ENCODE results near the gene ATG7. TPM values are rescaled to one million over a fixed set of nuclear protein-coding genes. Genes with fewer than 3 reads are reported as not detected.

Gene ATG7
- total RNA-seq, 3 donors from 2014 or later (not counting 1 experiment from before 2014, with no cell fraction given), result 55.3 to 72.9 (median 68.6) TPM

DNA sequence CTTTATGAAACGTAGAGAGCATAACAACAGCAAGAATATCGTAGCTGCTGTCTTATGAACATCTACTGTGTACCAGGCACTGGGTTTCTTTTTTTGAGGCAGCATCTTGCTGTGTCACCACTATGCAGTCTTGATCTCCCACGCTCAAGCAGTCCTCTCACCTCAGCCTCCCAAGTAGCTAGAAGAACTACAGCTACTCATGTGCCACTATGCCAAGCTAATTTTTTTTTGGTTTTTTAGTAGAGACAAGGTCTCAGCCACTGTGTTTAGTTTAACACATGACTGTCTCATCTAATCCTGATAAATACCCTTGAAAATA is 241.6 kb downstream of the ATG7 start:
- H3K27ac Mint-ChIP-seq, result peak overlapping the region in 1 of 2 donors; percentile 9
- no peaks in the 10 kb centered on the region for H3K36me3 Mint-ChIP-seq
- no peaks in the 10 kb centered on the region for H3K36me3 ChIP-seq (ENCODE audit: control insufficient read depth, insufficient read depth, low read length)
- H3K27me3 Mint-ChIP-seq (ENCODE audit: low read depth in 2 of 2), result no peaks in the 10 kb centered on the region
- WGBS (ENCODE audit: insufficient coverage), result 94% methylated on average over 3 of the region's 3 CpGs
- DNase-seq (no peak), ATAC-seq (no peak)
- intact Hi-C loops (cut with micrococcal nuclease), result no loop called here
- H3K4me1 ChIP-seq (ENCODE audit: control insufficient read depth, insufficient read depth, low read length), result no peaks in the 10 kb centered on the region
- no peaks in the 10 kb centered on the region for H3K9me3 Mint-ChIP-seq
- no peaks in the 10 kb centered on the region for H3K27me3 ChIP-seq (ENCODE audit: control insufficient read depth, insufficient read depth, low read length)
- no peak overlapping the region for H3K27ac ChIP-seq (ENCODE audit: low read length)
- no peak overlapping the region for H3K4me3 Mint-ChIP-seq
- no peaks in the 10 kb centered on the region for H3K9me3 ChIP-seq (ENCODE audit: control insufficient read depth, insufficient read depth, low read length)
- peaks cover 15 to 26% of the 10 kb centered on the region in 2 donors for H3K4me1 Mint-ChIP-seq
- no peak overlapping the region for H3K4me3 ChIP-seq (ENCODE audit: low read length)
- TF ChIP-seq, protein P1, sequence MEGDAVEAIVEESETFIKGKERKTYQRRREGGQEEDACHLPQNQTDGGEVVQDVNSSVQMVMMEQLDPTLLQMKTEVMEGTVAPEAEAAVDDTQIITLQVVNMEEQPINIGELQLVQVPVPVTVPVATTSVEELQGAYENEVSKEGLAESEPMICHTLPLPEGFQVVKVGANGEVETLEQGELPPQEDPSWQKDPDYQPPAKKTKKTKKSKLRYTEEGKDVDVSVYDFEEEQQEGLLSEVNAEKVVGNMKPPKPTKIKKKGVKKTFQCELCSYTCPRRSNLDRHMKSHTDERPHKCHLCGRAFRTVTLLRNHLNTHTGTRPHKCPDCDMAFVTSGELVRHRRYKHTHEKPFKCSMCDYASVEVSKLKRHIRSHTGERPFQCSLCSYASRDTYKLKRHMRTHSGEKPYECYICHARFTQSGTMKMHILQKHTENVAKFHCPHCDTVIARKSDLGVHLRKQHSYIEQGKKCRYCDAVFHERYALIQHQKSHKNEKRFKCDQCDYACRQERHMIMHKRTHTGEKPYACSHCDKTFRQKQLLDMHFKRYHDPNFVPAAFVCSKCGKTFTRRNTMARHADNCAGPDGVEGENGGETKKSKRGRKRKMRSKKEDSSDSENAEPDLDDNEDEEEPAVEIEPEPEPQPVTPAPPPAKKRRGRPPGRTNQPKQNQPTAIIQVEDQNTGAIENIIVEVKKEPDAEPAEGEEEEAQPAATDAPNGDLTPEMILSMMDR (IDR thresholded peaks at IDR 0.05), result no peak

DNA sequence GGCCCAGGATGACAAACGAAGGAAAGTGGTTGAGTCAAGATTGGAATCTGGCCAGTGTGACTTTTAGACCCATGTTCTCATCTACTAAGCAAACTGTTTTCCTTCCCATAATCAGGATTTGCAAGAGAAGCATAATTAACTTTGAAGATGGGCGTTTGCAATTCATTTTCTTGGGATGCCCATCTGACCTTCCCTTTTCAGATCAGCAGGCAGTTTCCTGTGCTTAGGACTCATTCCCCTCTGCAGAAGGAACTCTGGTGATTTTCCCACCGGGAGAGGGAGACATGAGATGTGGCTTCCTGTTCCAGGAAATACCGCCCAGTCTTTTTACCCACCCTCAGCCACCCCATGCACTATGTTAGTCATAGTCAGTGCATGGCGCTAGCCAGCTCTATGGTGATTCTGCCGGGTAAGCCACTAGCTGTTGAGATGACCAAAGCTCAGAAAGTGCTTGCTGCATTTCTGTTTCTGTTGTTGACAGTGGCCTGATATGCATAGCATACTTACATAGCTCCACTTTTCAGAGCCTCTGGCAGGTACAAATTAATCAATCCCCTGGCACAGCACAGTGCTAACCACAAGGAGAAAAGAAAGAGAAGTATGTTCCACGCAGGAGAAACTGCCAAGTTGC is 242.1 kb downstream of the ATG7 start:
- peak overlapping the region in 1 of 2 donors; percentile 9 for H3K27ac Mint-ChIP-seq
- no peaks in the 10 kb centered on the region for H3K27me3 Mint-ChIP-seq (ENCODE audit: low read depth in 2 of 2)
- DNase-seq (no peak), ATAC-seq (no peak)
- H3K36me3 Mint-ChIP-seq, result no peaks in the 10 kb centered on the region
- H3K9me3 Mint-ChIP-seq, result no peaks in the 10 kb centered on the region
- no peaks in the 10 kb centered on the region for H3K4me1 ChIP-seq (ENCODE audit: control insufficient read depth, insufficient read depth, low read length)
- TF ChIP-seq, protein P1 (IDR thresholded peaks at IDR 0.05), result no peak
- no peaks in the 10 kb centered on the region for H3K9me3 ChIP-seq (ENCODE audit: control insufficient read depth, insufficient read depth, low read length)
- no peak overlapping the region for H3K4me3 ChIP-seq (ENCODE audit: low read length)
- H3K4me1 Mint-ChIP-seq, result peaks cover 15 to 26% of the 10 kb centered on the region in 2 donors
- WGBS (ENCODE audit: insufficient coverage), result 33% methylated on average over 7 of the region's 7 CpGs
- H3K4me3 Mint-ChIP-seq, result no peak overlapping the region
- no peak overlapping the region for H3K27ac ChIP-seq (ENCODE audit: low read length)
- no peaks in the 10 kb centered on the region for H3K36me3 ChIP-seq (ENCODE audit: control insufficient read depth, insufficient read depth, low read length)
- H3K27me3 ChIP-seq (ENCODE audit: control insufficient read depth, insufficient read depth, low read length), result no peaks in the 10 kb centered on the region
- intact Hi-C loops (cut with micrococcal nuclease), result no loop called here

DNA sequence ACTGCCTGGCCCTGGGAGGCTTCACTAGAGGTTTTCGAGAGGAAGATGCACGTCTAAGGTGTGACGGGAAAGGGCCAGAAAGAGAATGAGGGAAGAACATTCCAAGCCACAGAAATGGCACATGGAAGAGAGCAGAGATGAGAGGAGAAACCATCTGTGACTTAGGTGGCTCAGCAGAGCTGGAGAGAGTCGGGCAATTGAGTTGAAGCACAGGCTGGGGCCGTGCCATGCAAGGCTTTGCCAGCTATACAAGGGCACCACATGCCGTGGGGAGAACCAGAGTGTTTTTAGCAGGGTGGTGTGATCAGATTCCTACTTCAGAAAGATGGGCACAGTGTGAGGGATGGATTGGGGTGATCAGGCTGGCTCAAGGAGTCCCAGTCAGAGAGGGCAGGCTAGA is 245.4 kb downstream of the ATG7 start:
- H3K4me3 ChIP-seq (ENCODE audit: low read length), result no peak overlapping the region
- ATAC-seq (no peak), DNase-seq (no peak)
- no peak overlapping the region for H3K27ac Mint-ChIP-seq
- no peaks in the 10 kb centered on the region for H3K36me3 ChIP-seq (ENCODE audit: control insufficient read depth, insufficient read depth, low read length)
- peaks cover 19 to 32% of the 10 kb centered on the region in 2 donors for H3K4me1 Mint-ChIP-seq
- H3K36me3 Mint-ChIP-seq, result no peaks in the 10 kb centered on the region
- no peaks in the 10 kb centered on the region for H3K4me1 ChIP-seq (ENCODE audit: control insufficient read depth, insufficient read depth, low read length)
- H3K9me3 ChIP-seq (ENCODE audit: control insufficient read depth, insufficient read depth, low read length), result no peaks in the 10 kb centered on the region
- no peak overlapping the region for H3K27ac ChIP-seq (ENCODE audit: low read length)
- TF ChIP-seq, protein P1 (IDR thresholded peaks at IDR 0.05), result no peak
- no peaks in the 10 kb centered on the region for H3K27me3 ChIP-seq (ENCODE audit: control insufficient read depth, insufficient read depth, low read length)
- WGBS (ENCODE audit: insufficient coverage), result 97% methylated on average over 6 of the region's 6 CpGs
- intact Hi-C loops (cut with micrococcal nuclease), result no loop called here
- no peaks in the 10 kb centered on the region for H3K9me3 Mint-ChIP-seq
- H3K4me3 Mint-ChIP-seq, result no peak overlapping the region
- no peaks in the 10 kb centered on the region for H3K27me3 Mint-ChIP-seq (ENCODE audit: low read depth in 2 of 2)

DNA sequence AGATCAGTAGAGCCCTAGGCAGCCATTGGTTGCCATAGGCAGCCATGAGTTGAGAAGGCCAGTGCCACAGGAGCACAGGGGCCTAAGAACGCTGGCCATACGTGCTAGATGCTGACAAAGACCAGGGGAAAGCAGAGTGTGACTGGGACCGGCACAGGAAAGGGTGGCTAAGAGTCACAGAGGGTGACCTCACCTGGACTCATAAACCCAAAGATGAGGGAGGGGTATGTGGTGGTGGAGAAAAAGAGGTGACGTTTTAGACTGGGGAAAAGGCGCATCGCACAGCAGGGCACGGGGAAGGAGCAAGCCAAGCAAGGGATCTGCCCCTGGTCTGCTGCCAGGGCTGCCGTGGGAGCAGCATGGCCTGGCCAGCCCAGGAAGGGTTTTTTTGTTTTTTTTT is 249.0 kb downstream of the ATG7 start:
- TF ChIP-seq, protein P1 (IDR thresholded peaks at IDR 0.05), result no peak
- ATAC-seq (no peak), DNase-seq (no peak)
- H3K9me3 ChIP-seq (ENCODE audit: control insufficient read depth, insufficient read depth, low read length), result no peaks in the 10 kb centered on the region
- no peaks in the 10 kb centered on the region for H3K4me1 ChIP-seq (ENCODE audit: control insufficient read depth, insufficient read depth, low read length)
- no peak overlapping the region for H3K27ac ChIP-seq (ENCODE audit: low read length)
- H3K27me3 ChIP-seq (ENCODE audit: control insufficient read depth, insufficient read depth, low read length), result no peaks in the 10 kb centered on the region
- WGBS (ENCODE audit: insufficient coverage), result 97% methylated on average over 8 of the region's 8 CpGs
- H3K4me1 Mint-ChIP-seq, result peaks cover 5 to 17% of the 10 kb centered on the region in 2 donors
- H3K27ac Mint-ChIP-seq, result no peak overlapping the region
- H3K27me3 Mint-ChIP-seq (ENCODE audit: low read depth in 2 of 2), result no peaks in the 10 kb centered on the region
- no peak overlapping the region for H3K4me3 ChIP-seq (ENCODE audit: low read length)
- H3K36me3 ChIP-seq (ENCODE audit: control insufficient read depth, insufficient read depth, low read length), result no peaks in the 10 kb centered on the region
- H3K4me3 Mint-ChIP-seq, result no peak overlapping the region
- intact Hi-C loops (cut with micrococcal nuclease), result no loop called here
- H3K9me3 Mint-ChIP-seq, result no peaks in the 10 kb centered on the region
- H3K36me3 Mint-ChIP-seq, result no peaks in the 10 kb centered on the region

Data from natural killer cell (primary cell).